ENCODE data around the gene GNA15.
"Not testable (repeated sequence)": the region's sequence is repeated elsewhere in the genome, so short reads cannot be mapped to it uniquely, and the experiment has no call there.

GNA15 gene

DNA sequence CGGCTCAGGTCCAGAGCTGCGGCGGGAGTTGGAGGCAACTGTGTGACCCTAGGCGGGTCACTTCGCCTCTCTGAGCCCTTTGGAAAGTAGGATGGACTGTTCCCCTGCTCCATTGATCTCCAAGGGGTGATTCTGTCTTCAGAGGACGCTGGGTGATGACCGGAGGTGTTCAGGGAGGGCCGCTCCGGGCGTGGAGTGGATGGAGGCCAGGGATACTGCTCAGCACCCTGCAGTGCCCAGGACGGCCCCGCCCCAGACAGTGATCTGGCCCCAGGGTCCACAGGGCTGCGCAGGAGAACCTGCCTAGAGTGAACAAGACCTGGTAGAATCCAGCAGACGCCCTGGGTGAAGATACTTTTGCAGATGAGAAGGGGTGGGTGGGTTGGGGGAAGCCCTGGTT is 56.9 kb downstream of the GNA15 start:
- DNase-seq, result no peak

DNA sequence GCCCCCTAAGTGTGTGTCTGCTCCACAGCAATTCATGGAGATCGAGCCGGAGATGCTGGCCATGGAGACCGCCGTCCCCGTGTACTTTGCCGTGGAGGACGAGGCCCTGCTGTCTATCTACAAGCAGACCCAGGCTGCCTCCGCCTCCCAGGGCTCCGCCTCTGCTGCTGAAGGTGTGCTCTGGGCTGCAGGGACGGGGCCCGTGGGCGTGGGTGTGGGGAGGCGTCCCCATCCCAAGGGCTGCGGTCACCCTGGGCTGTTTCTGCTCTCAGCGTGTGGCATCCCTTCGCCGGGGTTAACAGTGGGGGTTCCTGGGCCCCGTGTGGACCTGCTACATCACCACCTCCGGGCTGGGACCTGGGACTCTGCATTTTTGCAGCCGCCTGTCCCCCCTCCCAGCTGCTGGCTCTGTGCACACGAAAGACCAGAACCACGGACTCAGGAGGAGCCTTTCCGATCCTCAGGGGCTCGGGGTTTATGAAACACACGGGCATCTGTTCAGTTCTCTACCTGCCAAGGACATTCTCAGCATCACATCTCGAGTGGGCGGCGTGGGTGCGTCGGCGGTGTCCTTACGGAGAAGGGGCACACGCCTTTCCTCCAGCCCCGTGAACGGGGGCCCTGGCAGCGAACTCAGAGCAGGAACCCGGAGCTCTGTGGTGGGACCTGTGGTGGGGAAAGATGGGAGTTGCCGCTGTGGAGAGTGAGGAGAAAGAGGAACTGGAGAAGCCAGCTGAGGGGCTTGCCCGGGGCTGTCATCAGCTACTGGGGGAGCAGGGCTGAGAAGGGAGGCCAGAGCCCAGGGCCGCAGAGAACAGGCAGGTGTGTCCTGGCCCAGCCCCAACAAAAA is 57.6 kb downstream of the GNA15 start:
- no peak for DNase-seq

DNA sequence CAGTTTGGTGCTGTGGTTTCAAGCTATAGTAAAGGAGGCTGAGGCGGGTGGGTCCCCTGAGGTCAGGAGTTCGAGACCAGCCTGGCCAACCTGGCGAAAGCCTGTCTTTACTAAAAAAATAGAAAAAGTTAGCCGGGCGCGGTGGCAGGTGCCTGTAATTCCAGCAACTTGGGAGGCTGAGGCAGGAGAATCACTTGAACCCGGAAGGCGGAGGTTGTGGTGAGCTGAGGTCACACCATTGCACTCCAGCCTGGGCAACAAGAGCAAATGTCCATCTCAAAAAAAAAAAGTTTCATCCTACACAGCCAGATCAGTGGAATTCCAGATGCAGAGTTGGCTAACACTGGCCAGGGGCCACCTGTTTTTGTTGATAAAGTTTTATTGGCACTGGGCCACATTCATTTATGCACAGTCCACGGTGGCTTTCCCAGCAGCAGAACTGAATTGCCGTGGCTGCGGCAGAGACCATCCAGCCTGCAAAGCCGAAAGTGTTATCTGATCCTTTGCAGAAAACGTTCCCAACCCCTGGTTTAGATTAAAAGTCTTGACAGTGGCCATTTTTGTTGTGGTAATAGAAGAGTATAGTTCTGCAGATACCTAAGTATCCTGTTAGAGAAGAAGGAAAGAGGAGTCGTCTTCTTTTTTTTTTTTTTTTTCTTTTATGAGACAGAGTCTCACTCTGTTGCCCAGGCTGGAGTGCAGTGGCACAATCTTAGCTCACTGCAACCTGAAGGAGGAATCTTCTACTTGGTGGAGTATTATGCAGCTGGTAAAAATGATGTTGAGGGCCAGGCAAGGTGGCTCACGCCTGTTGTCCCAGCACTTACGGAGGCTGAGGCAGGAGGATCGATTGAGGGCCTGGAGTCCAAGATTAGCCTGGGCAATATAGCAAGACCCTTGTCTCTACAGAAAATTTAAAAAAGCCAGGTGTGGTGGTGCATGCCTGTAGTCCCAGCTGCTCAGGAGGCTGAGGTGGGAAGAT is 58.6 kb downstream of the GNA15 start:
- DNase-seq, result no peak

DNA sequence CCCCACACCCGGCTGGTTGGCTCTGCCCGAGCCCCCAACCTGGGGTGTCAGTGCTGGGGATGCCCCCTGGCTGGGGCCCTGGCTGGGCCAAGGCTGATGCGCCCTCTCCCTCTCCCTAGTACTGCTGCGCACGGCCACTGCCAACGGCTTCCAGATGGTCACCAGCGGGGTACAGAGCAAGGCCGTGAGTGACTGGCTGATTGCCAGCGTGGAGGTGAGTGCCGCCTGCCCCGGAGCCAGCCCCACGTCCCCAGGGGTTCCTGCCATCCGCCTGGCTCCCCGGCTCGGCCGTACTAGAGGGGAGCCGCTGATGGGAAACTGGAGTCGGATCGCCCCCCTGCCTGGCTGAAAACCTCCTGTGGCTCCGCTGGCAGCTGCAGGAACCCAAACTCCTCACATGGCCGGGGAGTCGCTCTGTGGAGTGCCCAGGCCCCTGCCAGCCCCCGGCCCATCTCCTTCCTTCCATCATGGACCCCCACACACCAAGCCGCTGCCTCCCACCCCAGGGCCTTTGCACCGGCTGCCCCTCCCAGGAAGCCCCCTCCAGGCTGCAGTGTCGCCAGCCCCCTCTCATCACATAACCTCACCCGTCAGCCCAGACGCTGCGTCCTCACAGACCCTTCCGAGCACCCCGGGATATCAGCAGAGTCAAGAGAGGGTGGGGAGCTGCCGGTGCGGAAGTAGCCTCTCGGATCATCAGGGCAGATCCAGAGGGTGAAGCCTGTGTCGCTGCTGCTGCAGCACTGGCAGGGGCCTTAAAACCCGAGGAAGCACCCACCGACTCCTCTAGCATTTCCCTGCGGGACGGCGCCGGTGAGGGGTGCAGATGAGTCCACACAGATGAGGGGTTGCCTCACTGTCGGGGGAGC is 60.5 kb downstream of the GNA15 start:
- DNase-seq, result no peak

DNA sequence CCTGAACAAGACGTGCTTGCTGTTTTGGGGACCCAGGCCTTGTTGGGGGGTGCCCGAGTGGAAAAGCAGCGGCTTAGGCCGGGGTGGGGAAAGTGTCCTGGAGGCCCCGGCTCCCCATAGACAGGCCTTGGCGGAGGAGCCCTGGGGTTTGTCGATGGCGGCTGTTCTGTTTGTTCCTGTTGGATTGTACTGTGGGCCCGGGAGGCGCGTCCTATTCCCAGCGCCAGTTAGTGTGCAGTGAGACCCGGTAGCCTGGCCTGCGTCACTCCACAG is 61.0 kb downstream of the GNA15 start:
- DNase-seq, result no peak

DNA sequence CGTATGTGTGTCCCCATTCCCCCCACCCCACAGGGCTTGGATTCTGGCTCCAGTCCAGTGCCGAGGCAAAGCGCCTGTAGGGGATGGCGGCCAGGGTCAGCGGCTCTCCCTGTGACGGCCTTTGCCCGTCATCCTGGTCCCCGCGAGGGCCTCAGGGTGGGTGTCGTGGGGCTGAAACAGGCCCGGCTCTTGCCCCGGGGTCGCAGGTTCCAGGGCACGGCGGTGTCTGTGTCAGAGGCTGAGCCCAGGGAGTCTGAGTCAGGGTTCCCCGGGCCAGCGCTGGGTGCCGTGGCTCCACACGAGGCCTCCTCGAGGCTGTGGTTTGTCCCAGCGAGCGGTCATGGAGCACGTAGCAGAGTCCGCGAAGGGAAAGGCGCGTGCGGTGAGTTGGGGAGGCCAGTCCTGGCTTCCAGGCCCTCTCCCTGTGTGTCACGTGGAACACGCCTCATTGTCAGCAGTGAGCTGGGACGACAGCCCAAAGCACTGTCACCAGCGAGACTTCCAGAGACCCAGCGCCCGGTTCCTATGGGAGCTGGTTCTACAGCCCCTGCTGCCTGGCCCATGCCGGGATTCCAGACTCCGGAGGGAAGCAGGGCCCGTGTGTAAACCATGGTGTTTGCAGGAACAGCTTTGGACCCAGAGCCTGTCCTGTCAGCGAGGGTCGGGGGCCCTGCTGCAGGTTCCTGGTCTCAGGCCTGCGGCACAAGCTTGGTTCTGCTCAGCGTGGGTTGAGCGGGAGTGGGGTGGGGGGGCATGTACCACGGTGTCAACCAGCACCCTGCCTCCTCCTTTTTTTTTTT is 63.3 kb downstream of the GNA15 start:
- no peak for DNase-seq

DNA sequence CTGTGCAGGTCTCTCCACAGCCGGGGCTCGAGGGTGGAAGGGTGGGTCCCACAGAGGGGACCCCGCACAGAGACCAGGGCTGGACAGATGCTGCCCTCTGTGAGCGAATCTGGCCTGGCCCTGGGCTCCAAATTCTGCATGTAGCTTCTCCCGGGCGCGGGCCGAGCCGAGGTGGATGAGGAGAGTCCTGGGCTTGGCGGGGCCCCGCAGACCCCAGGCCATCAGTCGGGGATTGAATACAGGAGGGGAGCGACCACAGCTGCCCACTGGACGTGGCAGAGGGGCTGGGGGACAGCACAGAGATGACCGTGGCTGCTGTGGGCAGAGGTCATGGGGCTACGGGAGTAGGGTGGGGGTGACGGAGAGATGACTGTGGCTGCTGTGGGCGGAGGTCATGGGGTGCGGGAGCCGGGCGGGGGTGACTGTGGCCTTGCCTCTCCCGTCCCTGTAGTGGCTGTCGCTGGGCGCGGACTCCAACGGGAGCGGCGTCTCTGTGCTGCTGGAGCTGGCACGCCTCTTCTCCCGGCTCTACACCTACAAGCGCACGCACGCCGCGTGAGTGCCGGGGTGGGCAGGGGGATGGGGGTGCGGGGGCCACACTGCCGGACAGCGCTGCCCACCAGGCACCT is 65.4 kb downstream of the GNA15 start:
- DNase-seq, result no peak

DNA sequence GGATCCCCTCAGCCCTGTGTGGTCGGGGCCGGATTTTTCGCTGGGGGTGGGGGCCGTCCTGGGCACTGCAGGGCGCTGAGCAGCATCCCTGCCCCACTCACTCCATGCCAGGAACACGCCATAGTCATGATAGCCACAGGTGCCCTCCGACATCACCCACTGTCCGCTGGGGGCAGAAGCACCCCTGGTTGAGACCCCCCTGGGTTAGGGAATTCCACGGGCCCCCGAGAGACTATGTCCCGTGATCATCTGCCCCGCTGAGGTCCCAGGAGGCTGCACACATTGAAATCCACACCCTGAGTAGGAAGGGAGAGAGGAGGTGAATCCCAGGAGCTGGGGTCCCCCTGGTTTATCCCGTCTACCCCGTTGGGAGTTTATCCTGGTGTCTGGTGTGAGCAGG is 66.1 kb downstream of the GNA15 start:
- no peak for DNase-seq

DNA sequence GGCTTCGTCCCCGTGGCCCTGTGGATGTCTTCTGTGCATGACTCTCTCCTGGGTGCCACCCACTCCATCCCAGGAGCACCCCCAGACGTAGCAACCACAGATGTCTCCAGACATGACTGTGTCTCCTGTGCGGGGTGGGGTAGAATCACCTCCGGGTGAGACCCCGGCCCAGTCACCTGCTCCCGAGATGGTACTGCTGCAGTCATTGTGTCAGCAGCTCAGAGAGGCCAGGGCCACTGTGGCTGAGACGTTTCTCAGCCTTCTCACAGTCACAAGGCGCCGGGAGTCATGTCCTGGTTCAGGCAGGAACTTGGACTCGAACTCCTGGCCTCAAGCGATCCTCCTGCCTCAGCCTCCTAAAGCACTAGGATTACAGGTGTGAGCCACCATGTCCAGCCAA is 66.5 kb downstream of the GNA15 start:
- no peak for DNase-seq

DNA sequence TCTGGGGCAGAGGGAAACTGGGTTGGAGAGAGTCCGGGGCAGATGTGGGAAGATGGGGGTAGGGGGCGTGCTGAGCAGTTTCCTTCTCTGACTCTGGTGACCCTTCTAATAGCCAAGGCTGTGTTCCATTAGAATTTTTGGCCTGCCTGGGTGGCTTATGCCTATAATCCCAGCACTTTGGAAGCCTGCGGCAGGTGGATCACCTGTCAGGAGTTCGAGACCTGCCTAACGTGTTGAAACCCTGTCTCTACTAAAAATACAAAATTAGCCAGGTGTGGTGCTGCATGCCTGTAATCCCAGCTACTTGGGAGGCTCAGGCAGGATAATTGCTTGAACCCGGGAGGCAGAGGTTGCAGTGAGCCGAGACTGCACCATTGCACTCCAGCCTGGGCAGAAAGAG is 67.1 kb downstream of the GNA15 start:
- not testable (repeated sequence) for DNase-seq

DNA sequence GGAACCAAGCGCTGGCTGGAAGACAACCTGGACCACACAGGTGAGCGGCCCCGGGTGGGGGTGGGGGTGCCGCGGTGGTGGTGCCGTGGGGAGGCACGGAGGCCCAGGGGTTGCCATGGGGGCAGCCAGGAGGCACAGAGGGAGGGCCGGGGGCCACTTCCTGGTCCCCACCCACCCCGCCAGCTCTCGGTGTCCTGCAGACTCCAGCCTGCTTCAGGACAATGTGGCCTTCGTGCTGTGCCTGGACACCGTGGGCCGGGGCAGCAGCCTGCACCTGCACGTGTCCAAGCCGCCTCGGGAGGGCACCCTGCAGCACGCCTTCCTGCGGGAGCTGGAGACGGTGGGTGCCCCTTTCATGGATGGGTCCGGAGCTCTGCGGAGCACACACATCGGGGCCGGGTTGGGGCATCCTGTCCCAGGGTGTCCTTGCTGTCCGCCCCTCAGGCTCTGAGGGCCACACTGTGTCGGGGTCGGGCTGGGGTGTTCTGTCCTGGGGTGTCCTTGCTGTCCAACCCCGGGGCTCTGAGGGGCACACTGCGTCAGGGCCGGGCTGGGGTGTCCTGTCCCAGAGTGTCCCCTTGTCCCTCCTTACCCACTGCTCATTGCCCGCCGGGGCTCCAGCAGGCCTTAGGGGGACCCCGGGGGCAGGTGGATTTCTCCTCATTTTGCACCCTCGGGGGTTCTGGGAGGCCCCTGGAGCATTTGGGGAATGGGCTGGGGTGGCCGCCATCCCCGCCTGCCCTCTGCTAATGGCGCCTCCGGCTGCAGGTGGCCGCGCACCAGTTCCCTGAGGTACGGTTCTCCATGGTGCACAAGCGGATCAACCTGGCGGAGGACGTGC is 68.2 kb downstream of the GNA15 start:
- no peak for DNase-seq

DNA sequence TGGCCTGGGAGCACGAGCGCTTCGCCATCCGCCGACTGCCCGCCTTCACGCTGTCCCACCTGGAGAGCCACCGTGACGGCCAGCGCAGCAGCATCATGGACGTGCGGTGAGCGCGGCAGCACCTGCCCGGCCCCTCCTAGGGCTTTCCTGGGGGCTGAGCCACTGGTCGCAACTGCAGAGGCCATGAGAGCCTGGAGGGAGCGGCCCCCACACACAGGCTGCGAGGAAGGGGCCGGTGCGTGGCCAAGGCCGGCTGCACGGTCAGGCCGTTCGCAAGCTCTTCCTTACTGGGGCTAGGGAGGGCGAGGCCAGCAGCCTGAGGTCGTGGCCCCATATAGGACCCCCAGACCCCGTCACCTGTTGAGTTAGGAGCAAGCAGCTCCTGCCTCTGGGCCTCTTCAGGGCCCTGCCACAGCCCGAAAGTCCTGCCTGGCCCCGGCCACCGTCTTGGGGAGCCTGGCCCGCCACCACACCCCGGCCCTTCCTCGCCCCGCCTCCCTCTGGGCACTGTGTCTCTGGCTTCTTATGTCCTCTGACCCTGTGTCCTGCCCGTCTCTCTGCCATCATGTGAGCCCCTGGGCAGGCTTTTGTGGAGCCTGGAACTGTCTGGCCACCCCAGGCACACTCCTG is 68.9 kb downstream of the GNA15 start:
- no peak for DNase-seq

DNA sequence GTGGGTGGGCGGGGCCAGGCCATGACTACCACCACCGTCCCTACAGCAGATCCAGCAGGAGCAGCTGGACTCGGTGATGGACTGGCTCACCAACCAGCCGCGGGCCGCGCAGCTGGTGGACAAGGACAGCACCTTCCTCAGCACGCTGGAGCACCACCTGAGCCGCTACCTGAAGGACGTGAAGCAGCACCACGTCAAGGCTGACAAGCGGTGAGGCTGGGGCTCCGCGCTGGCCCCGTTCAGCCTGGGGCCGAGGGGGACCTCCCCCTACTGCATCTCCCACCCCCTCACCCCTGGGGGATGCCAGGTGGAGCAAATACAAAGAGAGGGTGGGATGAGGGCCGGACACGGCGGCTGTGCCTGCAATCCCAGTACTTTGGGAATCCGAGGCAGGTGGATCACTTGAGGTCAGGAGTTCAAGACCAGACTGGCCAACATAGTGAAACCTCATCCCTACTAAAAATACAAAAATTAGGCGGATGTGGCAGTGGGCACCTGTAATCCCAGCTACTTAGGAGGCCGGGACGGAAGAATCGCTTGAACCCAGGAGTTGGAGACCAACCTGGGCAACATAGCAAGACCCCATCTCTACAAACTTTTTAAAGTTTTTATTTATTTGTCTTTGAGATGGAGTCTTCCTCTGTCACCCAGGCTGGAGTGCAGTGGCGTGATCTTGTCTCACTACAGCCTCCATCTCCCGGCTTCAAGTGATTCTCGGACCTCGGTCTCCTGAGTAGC is 70.6 kb downstream of the GNA15 start:
- DNase-seq, result no peak

DNA sequence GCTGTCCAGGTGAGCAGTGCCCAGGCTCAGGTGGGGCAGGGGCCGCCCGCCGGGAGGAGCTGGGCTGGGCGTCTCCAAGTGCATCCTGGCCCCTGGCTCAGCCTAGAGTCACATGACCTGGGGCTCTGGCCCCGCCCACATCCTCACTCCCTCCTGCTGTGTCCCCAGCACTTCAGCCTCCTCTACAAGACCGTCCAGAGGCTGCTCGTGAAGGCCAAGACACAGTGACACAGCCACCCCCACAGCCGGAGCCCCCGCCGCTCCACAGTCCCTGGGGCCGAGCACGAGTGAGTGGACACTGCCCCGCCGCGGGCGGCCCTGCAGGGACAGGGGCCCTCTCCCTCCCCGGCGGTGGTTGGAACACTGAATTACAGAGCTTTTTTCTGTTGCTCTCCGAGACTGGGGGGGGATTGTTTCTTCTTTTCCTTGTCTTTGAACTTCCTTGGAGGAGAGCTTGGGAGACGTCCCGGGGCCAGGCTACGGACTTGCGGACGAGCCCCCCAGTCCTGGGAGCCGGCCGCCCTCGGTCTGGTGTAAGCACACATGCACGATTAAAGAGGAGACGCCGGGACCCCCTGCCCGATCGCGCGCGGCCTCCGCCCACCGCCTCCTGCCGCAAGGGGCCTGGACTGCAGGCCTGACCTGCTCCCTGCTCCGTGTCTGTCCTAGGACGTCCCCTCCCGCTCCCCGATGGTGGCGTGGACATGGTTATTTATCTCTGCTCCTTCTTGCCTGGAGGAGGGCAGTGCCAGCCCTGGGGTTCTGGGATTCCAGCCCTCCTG is 71.8 kb downstream of the GNA15 start:
- DNase-seq, result no peak

DNA sequence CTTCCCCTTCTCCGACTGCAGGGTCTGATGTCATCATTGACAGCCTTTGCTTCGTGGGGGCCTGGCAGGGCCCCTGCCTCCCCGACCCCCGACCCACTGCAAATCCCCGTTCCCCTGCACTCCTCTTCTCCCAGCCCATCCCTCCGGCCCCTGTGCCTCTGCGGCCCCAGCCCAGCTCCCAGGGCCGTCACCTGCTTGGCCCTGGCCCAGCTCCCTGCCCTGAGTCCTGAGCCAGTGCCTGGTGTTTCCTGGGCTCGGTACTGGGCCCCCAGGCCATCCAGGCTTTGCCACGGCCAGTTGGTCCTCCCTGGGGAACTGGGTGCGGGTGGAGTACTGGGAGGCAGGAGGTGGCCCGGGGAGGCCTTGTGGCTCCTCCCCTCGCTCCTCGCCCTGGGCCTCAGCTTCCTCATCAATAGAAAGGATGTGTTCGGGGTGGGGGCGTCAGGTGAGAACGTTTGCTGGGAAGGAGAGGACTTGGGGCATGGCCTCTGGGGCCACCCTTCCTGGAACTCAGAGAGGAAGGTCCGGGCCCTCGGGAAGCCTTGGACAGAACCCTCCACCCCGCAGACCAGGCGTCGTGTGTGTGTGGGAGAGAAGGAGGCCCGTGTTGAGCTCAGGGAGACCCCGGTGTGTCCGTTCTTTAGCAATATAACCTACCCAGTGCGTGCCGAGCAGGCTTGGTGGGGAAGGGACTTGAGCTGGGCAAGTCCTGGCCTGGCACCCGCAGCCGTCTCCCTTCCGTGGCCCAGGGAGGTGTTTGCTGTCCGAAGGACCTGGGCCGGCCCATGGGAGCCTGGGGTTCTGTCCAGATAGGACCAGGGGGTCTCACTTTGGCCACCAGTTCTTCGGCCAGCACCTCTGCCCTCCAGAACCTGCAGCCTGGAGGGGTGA is 72.7 kb downstream of the GNA15 start:
- no peak for DNase-seq

DNA sequence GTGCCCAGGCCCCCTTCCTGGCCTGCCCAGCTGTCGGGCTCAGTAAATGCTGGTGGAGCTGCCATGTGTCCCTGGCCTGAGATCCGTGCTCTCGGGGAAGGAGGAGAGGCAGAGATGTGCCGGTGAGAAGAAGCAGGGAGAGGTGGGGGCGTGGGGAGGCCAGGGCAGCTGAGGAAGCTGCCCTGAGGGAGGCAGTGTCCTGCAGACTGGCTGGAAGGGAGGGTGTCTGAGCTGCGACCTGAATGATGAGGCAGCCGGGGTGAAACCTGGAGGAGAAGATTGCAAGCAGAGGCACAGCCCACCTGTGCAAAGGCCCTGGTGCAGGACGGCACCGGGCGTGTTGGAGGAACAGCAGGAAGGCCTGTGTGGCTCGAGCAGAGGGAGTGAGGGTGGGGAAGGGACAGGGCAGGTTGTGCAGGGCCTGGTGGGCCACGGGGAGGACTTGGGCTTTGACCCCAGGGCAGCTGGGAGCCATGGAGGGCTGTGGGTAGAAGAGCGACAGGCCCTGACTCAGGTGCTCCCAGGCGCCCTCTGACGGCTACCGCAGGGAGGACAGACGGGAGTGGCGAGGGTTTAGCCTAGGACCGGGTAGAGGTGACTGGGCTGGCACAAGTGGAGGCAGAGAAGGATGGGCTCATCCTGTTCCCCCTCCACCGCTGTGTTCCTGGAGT is 74.6 kb downstream of the GNA15 start:
- DNase-seq, result no peak

DNA sequence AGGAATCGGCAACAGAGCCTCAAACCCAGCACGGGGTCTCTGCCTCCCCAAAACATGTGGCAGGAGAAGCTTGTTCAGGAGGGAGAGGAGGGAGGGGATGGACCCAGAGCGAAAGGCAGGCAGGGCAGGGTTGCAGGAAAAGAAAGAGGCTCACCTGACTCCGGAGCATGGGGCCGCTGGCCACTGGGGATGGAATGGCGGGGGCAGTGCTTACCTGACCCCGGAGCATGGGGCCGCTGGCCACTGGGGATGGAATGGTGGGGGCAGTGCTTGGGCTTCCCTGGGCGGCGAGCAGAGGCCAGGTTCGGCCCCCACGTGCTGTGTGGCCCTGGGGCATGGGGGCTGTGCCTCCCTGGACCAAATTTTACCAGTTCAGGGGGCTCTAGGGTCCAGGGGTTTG is 75.4 kb downstream of the GNA15 start:
- no peak for DNase-seq
